Astrocyte (in vitro differentiated cells and primary cell): ENCODE data around the gene TYK2. TPM values are rescaled to one million over a fixed set of nuclear protein-coding genes. Genes with fewer than 3 reads are reported as not detected.

Source experiments
- DNase-seq: peaks from one replicate; pipeline ENCODE4 v3.0.0-alpha.2; 2010; ENCODE audit warnings: low read depth
- FAIRE-seq: peaks from 2 replicates; lab custom pipeline; 2011; peaks lifted over from hg19 to GRCh38; lab: Jason Lieb, UNC
- H2AFZ ChIP-seq: 2 replicates; pipeline ENCODE4 v1.6.0; 2012; ENCODE audit warnings: low read depth, low read length, inconsistent platforms
- H3K27ac ChIP-seq: 2 replicates; pipeline ENCODE4 v1.5.1; 2011; ENCODE audit warnings: low read depth, low read length, inconsistent platforms
- H3K27me3 ChIP-seq: 2 replicates; pipeline ENCODE4 v1.6.0; 2011; ENCODE audit warnings: low read length, inconsistent platforms; ENCODE audit not compliant: insufficient read depth
- H3K36me3 ChIP-seq: 2 replicates; pipeline ENCODE4 v1.5.1; 2011; ENCODE audit warnings: low read length, inconsistent platforms; ENCODE audit not compliant: insufficient read depth
- H3K4me1 ChIP-seq: 2 replicates; pipeline ENCODE4 v1.5.1; 2011; ENCODE audit warnings: low read length, inconsistent platforms; ENCODE audit not compliant: insufficient read depth
- H3K4me2 ChIP-seq: 2 replicates; pipeline ENCODE4 v1.6.0; 2012; ENCODE audit warnings: low read length, inconsistent platforms
- H3K4me3 ChIP-seq: 2 replicates; pipeline ENCODE4 v1.5.1; 2011; ENCODE audit warnings: low read depth, mild to moderate bottlenecking, low read length, inconsistent platforms; ENCODE audit not compliant: insufficient read depth
- H3K79me2 ChIP-seq: 2 replicates; pipeline ENCODE4 v1.6.0; 2012; ENCODE audit warnings: mild to moderate bottlenecking, low read length, inconsistent platforms; ENCODE audit not compliant: insufficient read depth
- H3K9ac ChIP-seq: 2 replicates; pipeline ENCODE4 v1.6.0; 2012; ENCODE audit warnings: mild to moderate bottlenecking, low read length, inconsistent platforms
- H3K9me3 ChIP-seq: 2 replicates; pipeline ENCODE4 v1.5.1; 2012; ENCODE audit warnings: low read depth, mild to moderate bottlenecking, low read length, inconsistent platforms; ENCODE audit not compliant: insufficient read depth
- H4K20me1 ChIP-seq: 2 replicates; pipeline ENCODE4 v1.6.0; 2012; ENCODE audit warnings: low read length, inconsistent platforms; ENCODE audit not compliant: insufficient read depth
- H3K27ac Mint-ChIP-seq: one replicate; pipeline ENCODE4 v1.8.0; 2021; ENCODE audit warnings: mild to moderate bottlenecking, mixed read lengths; ENCODE audit not compliant: unreplicated experiment
- H3K27me3 Mint-ChIP-seq: one replicate; pipeline ENCODE4 v1.8.0; 2021; ENCODE audit warnings: low read depth, mixed read lengths; ENCODE audit not compliant: unreplicated experiment
- H3K36me3 Mint-ChIP-seq: one replicate; pipeline ENCODE4 v1.8.0; 2021; ENCODE audit warnings: low read depth, mixed read lengths; ENCODE audit not compliant: unreplicated experiment
- H3K4me1 Mint-ChIP-seq: one replicate; pipeline ENCODE4 v1.8.0; 2021; ENCODE audit warnings: low read depth, mixed read lengths; ENCODE audit not compliant: unreplicated experiment
- H3K4me3 Mint-ChIP-seq: one replicate; pipeline ENCODE4 v1.8.0; 2021; ENCODE audit warnings: mild to moderate bottlenecking, moderate library complexity, mixed read lengths; ENCODE audit not compliant: unreplicated experiment
- H3K9me3 Mint-ChIP-seq: one replicate; pipeline ENCODE4 v1.8.0; 2021; ENCODE audit warnings: mild to moderate bottlenecking, mixed read lengths; ENCODE audit not compliant: unreplicated experiment
- EZH2 ChIP-seq: IDR thresholded peaks from 2 replicates; pipeline ENCODE4 v1.6.1; 2012; ENCODE audit warnings: mild to moderate bottlenecking, low read length, inconsistent platforms; ENCODE audit not compliant: insufficient read depth
- total RNA-seq: library from RNA; stranded (reverse); gene quantifications from 2 replicates; pipeline ENCODE4 v1.2.1, GENCODE V29; 2021
- TF ChIP-seq, protein P1 (sequence below): IDR thresholded peaks from 2 replicates; pipeline ENCODE4 v1.5.1; 2011; ENCODE audit warnings: low read depth, mild to moderate bottlenecking, inconsistent platforms, low read length, moderate library complexity; ENCODE audit not compliant: insufficient read depth

Gene TYK2
- total RNA-seq, 1 donor from 2014 or later = 76.5 TPM

DNA sequence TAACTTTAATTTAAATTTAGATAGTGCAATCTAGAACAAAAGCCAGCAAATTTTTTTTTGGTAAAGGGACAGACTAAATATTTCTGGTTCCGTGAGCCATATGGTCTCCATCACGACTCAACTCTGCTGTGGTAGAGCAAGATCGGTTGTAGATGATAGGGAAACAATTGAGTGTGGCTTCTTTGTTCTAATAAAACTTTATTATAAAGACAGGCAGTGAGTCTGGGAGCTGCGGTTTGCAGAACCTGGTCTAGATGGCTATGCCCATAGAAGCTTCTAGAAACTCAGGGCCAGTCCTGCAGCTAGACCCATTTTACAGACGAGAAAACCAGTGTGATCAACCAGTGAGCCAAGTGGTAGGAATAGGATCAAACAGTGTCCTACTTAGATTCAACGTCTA is 11.7 kb upstream of the TYK2 start:
- Mint-ChIP-seq H3K4me1 (no peaks in the 10 kb centered on the region), H3K4me3 (no peak overlapping the region), H3K27ac (peak overlapping the region; percentile 26), H3K36me3 (peaks cover 16% of the 10 kb centered on the region), H3K9me3 (no peaks in the 10 kb centered on the region), H3K27me3 (no peaks in the 10 kb centered on the region)
- H3K27me3 ChIP-seq = no peaks in the 10 kb centered on the region
- FAIRE-seq (no peak), DNase-seq (no peak)
- H3K4me1 ChIP-seq = no peaks in the 10 kb centered on the region
- H3K36me3 ChIP-seq = peaks cover 22% of the 10 kb centered on the region
- TF ChIP-seq, protein P1, sequence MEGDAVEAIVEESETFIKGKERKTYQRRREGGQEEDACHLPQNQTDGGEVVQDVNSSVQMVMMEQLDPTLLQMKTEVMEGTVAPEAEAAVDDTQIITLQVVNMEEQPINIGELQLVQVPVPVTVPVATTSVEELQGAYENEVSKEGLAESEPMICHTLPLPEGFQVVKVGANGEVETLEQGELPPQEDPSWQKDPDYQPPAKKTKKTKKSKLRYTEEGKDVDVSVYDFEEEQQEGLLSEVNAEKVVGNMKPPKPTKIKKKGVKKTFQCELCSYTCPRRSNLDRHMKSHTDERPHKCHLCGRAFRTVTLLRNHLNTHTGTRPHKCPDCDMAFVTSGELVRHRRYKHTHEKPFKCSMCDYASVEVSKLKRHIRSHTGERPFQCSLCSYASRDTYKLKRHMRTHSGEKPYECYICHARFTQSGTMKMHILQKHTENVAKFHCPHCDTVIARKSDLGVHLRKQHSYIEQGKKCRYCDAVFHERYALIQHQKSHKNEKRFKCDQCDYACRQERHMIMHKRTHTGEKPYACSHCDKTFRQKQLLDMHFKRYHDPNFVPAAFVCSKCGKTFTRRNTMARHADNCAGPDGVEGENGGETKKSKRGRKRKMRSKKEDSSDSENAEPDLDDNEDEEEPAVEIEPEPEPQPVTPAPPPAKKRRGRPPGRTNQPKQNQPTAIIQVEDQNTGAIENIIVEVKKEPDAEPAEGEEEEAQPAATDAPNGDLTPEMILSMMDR = no peak
- no peak for TF ChIP-seq EZH2
- H3K79me2 ChIP-seq = peaks cover 12% of the 10 kb centered on the region
- peaks cover 49% of the 10 kb centered on the region for H4K20me1 ChIP-seq
- no peak overlapping the region for H3K9ac ChIP-seq
- no peak overlapping the region for H3K27ac ChIP-seq
- H3K4me3 ChIP-seq = no peak overlapping the region
- no peak overlapping the region for H2AFZ ChIP-seq
- no peaks in the 10 kb centered on the region for H3K9me3 ChIP-seq
- H3K4me2 ChIP-seq = no peak overlapping the region

DNA sequence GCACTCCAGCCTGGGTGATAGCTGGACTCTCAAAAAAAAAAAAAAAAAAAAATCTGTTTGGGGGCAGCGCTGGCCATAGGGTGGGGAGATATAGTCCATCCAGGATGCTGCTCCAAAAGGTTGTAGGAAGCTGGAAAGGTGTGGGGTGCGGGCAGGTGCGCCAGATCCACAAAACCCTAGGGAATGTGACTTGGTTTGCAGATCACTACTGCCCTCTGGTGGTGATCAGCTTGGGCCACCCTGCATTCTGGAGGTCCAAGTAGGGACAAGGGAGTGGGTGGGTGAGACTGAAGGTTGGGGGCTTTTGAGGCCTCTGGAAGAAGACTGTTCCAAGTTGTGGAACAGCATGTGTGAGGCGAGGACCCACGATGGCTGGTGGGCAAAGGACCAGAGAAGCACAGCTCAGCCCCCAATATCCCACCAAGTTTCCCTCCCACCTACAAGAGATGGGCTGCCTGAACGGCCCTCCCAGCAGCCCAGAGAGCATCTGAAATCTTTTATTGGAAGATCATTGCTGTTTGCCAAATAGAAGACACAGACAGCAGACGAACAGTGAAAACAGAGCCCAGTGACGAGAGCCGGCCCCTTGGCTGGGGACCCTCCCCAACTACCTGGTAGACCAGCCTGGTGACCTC is 10.4 kb upstream of the TYK2 start:
- no peaks in the 10 kb centered on the region for H3K4me1 Mint-ChIP-seq
- Histone ChIP-seq H3K27me3 (no peaks in the 10 kb centered on the region), H3K4me1 (no peaks in the 10 kb centered on the region), H4K20me1 (peaks cover 37% of the 10 kb centered on the region), H3K79me2 (no peaks in the 10 kb centered on the region), H2AFZ (no peak overlapping the region), H3K4me3 (no peak overlapping the region), H3K9ac (no peak overlapping the region), H3K9me3 (no peaks in the 10 kb centered on the region), H3K4me2 (no peak overlapping the region), H3K36me3 (peaks cover 22% of the 10 kb centered on the region), H3K27ac (no peak overlapping the region)
- no peak overlapping the region for H3K27ac Mint-ChIP-seq
- TF ChIP-seq, protein P1 = peak; percentile 69
- TF ChIP-seq EZH2 = no peak
- DNase-seq (peak; percentile 36), FAIRE-seq (no peak)
- no peak overlapping the region for H3K4me3 Mint-ChIP-seq
- H3K9me3 Mint-ChIP-seq = no peaks in the 10 kb centered on the region
- no peaks in the 10 kb centered on the region for H3K27me3 Mint-ChIP-seq
- peaks cover 16% of the 10 kb centered on the region for H3K36me3 Mint-ChIP-seq

DNA sequence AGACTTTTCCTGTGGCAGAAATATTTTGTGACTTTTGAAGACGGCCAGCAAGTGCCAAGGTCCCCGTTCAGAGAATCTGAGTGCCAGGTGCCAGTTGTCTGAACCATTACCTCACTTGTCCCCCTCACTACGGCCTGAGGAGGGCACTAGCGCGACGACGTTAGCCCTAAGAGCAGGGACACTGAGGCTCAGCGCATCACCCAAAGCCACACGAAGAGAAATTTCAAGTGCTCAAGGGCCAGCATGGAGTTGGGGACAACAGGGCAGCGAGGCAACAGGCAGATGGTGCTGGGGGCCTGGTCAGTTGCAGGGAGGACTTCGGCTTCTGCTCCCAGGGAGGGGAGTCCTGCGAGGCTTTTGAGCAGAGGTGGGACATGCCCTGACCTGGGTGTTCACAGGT is 9.5 kb upstream of the TYK2 start:
- no peak for TF ChIP-seq EZH2
- TF ChIP-seq, protein P1 = no peak
- no peak overlapping the region for H3K4me3 Mint-ChIP-seq
- Histone ChIP-seq H4K20me1 (peaks cover 31% of the 10 kb centered on the region), H3K4me2 (no peak overlapping the region), H3K27me3 (no peaks in the 10 kb centered on the region), H3K9me3 (no peaks in the 10 kb centered on the region), H3K36me3 (peaks cover 18% of the 10 kb centered on the region), H3K4me3 (no peak overlapping the region), H2AFZ (no peak overlapping the region), H3K79me2 (no peaks in the 10 kb centered on the region), H3K9ac (no peak overlapping the region), H3K27ac (no peak overlapping the region), H3K4me1 (no peaks in the 10 kb centered on the region)
- no peaks in the 10 kb centered on the region for H3K9me3 Mint-ChIP-seq
- DNase-seq = no peak
- no peak for FAIRE-seq
- H3K27ac Mint-ChIP-seq = no peak overlapping the region
- no peaks in the 10 kb centered on the region for H3K27me3 Mint-ChIP-seq
- no peaks in the 10 kb centered on the region for H3K4me1 Mint-ChIP-seq
- H3K36me3 Mint-ChIP-seq = peaks cover 13% of the 10 kb centered on the region
